Common myeloid progenitor, CD34-positive (primary cell): ENCODE data around the gene LRRC38.

ENCODE experiments used
- CTCF ChIA-PET: fragments of 350-600 bp; sonication (Branson Sonifier 250); formaldehyde crosslinking; loops from one replicate; lab custom pipeline; 2021; ENCODE audit warnings: antibody characterized with exemption; lab: Charles Lee
- POLR2A ChIA-PET: fragments of 350-600 bp; sonication (Branson Sonifier 250); formaldehyde crosslinking; loops from one replicate; lab custom pipeline; 2021; ENCODE audit warnings: antibody characterized with exemption; lab: Charles Lee
- DNase-seq, 3 donors: peaks; one replicate each; pipeline versions ENCODE4 v3.0.0 to v3.0.0-alpha.2; 2013
- H3K27ac ChIP-seq, 2 experiments: 1 replicate in 1 of 2; 2 replicates in 1 of 2; pipeline ENCODE4 v1.7.0; 2013; ENCODE audit warnings: inconsistent platforms in 2 of 2, low read length in 2 of 2, mild to moderate bottlenecking in 2 of 2, low read depth in 1 of 2, moderate library complexity in 1 of 2; ENCODE audit not compliant: severe bottlenecking in 2 of 2, insufficient read depth in 1 of 2, poor library complexity in 1 of 2
- H3K27me3 ChIP-seq, 5 experiments: replicated peaks in 2 of 5; 1 replicate in 3 of 5; 2 replicates in 2 of 5; pipeline versions ENCODE4 v1.6.1 to v1.7.0; 2013; ENCODE audit warnings: low read length in 4 of 5, mild to moderate bottlenecking in 2 of 5, moderate library complexity in 2 of 5, inconsistent platforms in 1 of 5; ENCODE audit not compliant: insufficient read depth in 5 of 5, control insufficient read depth in 4 of 5
- H3K36me3 ChIP-seq, 4 experiments: 1 replicate in 2 of 4; 2 replicates in 2 of 4; pipeline versions ENCODE4 v1.6.1 to v1.7.0; 2013; ENCODE audit warnings: low read length in 3 of 4, control low read depth in 1 of 4, mild to moderate bottlenecking in 1 of 4; ENCODE audit not compliant: control insufficient read depth in 4 of 4, insufficient read depth in 4 of 4
- H3K4me1 ChIP-seq, 4 experiments: 1 replicate in 3 of 4; 2 replicates in 1 of 4; pipeline versions ENCODE4 v1.6.1 to v1.7.1; 2013; ENCODE audit warnings: low read length in 3 of 4, mild to moderate bottlenecking in 3 of 4, control low read depth in 1 of 4, inconsistent platforms in 1 of 4, moderate library complexity in 1 of 4; ENCODE audit not compliant: control insufficient read depth in 4 of 4, insufficient read depth in 4 of 4; ENCODE audit errors: control extremely low read depth in 1 of 4
- H3K4me3 ChIP-seq, 7 experiments: 1 replicate in 4 of 7; 2 replicates in 3 of 7; pipeline versions ENCODE4 v1.5.1 to v1.7.0; 2013; ENCODE audit warnings: mild to moderate bottlenecking in 7 of 7, low read length in 6 of 7, moderate library complexity in 6 of 7, inconsistent platforms in 2 of 7, low read depth in 2 of 7, control low read depth in 1 of 7; ENCODE audit not compliant: insufficient read depth in 4 of 7, control insufficient read depth in 1 of 7; ENCODE audit errors: extremely low read depth in 1 of 7
- H3K9me3 ChIP-seq, 5 experiments: 1 replicate in 4 of 5; 2 replicates in 1 of 5; pipeline versions ENCODE4 v1.6.1 to v1.7.1; 2013; ENCODE audit warnings: low read length in 4 of 5, mild to moderate bottlenecking in 2 of 5, inconsistent platforms in 1 of 5, low read depth in 1 of 5, moderate library complexity in 1 of 5; ENCODE audit not compliant: control insufficient read depth in 4 of 5, insufficient read depth in 2 of 5; ENCODE audit errors: control extremely low read depth in 1 of 5
- WGBS: methylation state at CpG from one replicate; pipeline ENCODE4 v1.1.5; 2013; ENCODE audit not compliant: insufficient coverage; 5-methylcytosine and 5-hydroxymethylcytosine counted together

Gene LRRC38

GRCh38 chr1:13494025-13494424, 19.8 kb downstream of the LRRC38 start:
- CTCF ChIA-PET = no interaction called here

GRCh38 chr1:13492711-13493110, 21.1 kb downstream of the LRRC38 start:
- POLR2A ChIA-PET = no interaction called here
- Histone ChIP-seq H3K9me3 (no peaks in the 10 kb centered on the region), H3K27ac (no peak overlapping the region), H3K4me3 (no peak overlapping the region), H3K4me1 (peaks cover 0 to 11% (median under 1%) of the 10 kb centered on the region in 4 experiments), H3K27me3 (peaks cover 0 to 3% (median 0%) of the 10 kb centered on the region in 5 experiments), H3K36me3 (no peaks in the 10 kb centered on the region)
- CTCF ChIA-PET = no interaction called here
- DNase-seq = no peak
- WGBS = 80% methylated on average over 12 of the region's 12 CpGs

More at GRCh38 chr1:13494025-13494424, 19.8 kb downstream of the LRRC38 start:
- H3K9me3 ChIP-seq = no peaks in the 10 kb centered on the region
- H3K4me1 ChIP-seq = peaks cover 0 to 14% (median 5%) of the 10 kb centered on the region in 4 experiments
- no peaks in the 10 kb centered on the region for H3K36me3 ChIP-seq
- 57% methylated on average over 5 of the region's 5 CpGs for WGBS
- no peak overlapping the region for H3K27ac ChIP-seq
- DNase-seq = peak in 2 of 3 donors; percentile 70 to 85
- H3K4me3 ChIP-seq = no peak overlapping the region
- POLR2A ChIA-PET = no interaction called here
- peaks cover 0 to 3% (median 0%) of the 10 kb centered on the region in 5 experiments for H3K27me3 ChIP-seq

GRCh38 chr1:13487957-13488356, 25.8 kb downstream of the LRRC38 start:
- no peak for DNase-seq
- Histone ChIP-seq H3K4me1 (peaks cover 0 to 12% (median 4%) of the 10 kb centered on the region in 4 experiments), H3K4me3 (no peak overlapping the region), H3K27me3 (peaks cover 0 to 3% (median 0%) of the 10 kb centered on the region in 5 experiments), H3K27ac (no peak overlapping the region), H3K9me3 (no peaks in the 10 kb centered on the region), H3K36me3 (no peaks in the 10 kb centered on the region)
- ChIA-PET CTCF (no interaction called here), POLR2A (no interaction called here)
- no CpG with 5 or more reads among the region's 3 CpGs for WGBS

DNA sequence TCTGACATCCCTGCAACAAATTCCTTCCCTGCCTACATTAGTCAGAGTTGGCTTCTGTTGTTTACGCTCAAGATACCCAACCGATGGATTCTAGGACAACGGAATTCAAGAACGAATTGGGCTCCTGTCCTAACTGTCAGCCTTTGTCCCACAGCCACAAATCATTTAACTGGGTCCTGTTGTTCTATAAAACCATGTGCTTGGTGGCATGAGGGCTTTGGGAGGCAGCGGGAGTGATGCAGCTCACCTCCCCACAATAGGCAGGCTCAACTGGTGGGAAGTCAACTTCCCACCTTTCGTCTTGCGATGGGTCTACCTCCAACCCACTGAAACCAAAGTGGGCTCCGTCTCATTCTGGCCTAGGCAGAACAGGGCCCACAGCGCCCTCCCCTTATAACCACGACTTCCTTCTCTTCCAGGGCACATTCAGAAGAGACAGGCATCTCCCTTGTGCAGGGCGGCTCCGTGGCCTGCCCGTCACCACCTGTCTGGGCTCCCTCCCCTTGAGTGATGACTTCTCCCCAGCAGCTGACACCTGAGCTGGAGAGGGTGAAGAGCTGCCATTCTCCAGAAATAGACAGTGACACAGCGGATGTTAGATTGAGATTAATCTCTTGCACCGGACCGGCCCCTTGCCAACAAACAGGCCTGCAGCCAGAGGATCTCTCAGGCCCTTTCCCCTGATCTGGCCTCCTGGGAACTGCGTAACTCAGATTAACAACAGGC, 26.5 kb downstream of the LRRC38 start:
- POLR2A ChIA-PET = no interaction called here
- Histone ChIP-seq H3K9me3 (no peaks in the 10 kb centered on the region), H3K36me3 (no peaks in the 10 kb centered on the region), H3K27ac (no peak overlapping the region), H3K4me3 (no peak overlapping the region), H3K4me1 (peaks cover 0 to 12% (median 4%) of the 10 kb centered on the region in 4 experiments), H3K27me3 (no peaks in the 10 kb centered on the region)
- WGBS = 48% methylated on average over 12 of the region's 17 CpGs
- peak; percentile 23 to 85 (median 72) for DNase-seq
- CTCF ChIA-PET = no interaction called here

DNA sequence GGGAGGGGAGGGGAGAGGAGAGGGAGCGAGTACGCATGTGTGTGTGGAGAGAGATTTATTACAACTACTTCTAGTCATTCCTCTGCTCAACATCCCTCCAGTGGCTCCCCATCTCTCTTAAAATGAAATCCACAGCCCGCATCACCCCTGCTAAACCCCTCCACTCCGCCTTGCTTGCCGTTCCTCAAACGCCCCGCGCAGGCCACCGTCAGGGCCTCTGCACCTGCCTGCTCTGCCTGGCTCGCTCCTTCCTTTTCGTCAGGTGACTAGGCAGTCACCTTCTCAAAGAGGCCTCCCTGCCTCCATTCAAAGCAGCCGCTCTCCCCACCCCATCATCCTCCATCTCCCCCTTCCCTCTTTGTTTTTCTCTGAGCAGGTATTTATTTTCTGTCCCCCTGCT, 29.9 kb downstream of the LRRC38 start:
- Histone ChIP-seq H3K4me1 (peaks cover 0 to 12% (median 4%) of the 10 kb centered on the region in 4 experiments), H3K4me3 (no peak overlapping the region), H3K27me3 (no peaks in the 10 kb centered on the region), H3K27ac (no peak overlapping the region), H3K36me3 (no peaks in the 10 kb centered on the region), H3K9me3 (no peaks in the 10 kb centered on the region)
- CTCF ChIA-PET = no interaction called here
- 88% methylated on average over 10 of the region's 12 CpGs for WGBS
- DNase-seq = no peak
- POLR2A ChIA-PET = no interaction called here

DNA sequence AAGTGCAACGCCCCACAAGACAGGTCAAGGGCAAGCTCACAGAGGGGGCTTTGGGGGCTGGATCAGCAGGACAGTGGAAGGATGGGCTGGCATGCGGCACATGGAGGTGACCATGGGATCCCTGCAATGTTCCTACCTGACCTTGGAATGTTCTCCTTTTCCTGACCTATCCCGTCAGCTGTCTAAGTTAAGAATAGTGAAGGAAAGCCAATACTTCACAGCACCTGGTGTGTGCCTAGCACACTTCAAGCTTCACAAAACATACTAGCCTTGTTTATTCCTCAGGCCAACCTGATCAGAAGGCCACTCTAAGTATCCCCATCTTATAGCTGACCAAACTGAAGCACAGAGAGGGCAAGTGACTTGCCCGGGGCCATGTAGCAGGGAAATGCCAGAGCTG, 31.2 kb downstream of the LRRC38 start:
- WGBS = 100% methylated on average over 1 of the region's 4 CpGs
- Histone ChIP-seq H3K36me3 (no peaks in the 10 kb centered on the region), H3K4me3 (no peak overlapping the region), H3K4me1 (peaks cover 0 to 10% (median 4%) of the 10 kb centered on the region in 4 experiments), H3K27ac (no peak overlapping the region), H3K27me3 (no peaks in the 10 kb centered on the region), H3K9me3 (no peaks in the 10 kb centered on the region)
- no peak for DNase-seq
- ChIA-PET CTCF (no interaction called here), POLR2A (no interaction called here)

- CTCF ChIA-PET = interaction anchor here (1.3 kb wide), 1 partner anchor 10 kb away, joined by 3 read pairs; no protein-coding TSS in a partner anchor
- H3K9me3 ChIP-seq = no peaks in the 10 kb centered on the region
- no peak overlapping the region for H3K4me3 ChIP-seq
- DNase-seq = peak in 2 of 3 donors; percentile 15 to 17
- no peaks in the 10 kb centered on the region for H3K27me3 ChIP-seq
- H3K27ac ChIP-seq = no peak overlapping the region
- 85% methylated on average over 11 of the region's 11 CpGs for WGBS
- POLR2A ChIA-PET = no interaction called here
- peaks cover 0 to 2% (median 0%) of the 10 kb centered on the region in 4 experiments for H3K4me1 ChIP-seq
- H3K36me3 ChIP-seq = no peaks in the 10 kb centered on the region
Observed at GRCh38 chr1:13479171-13479856, 34.5 kb downstream of the LRRC38 start.
